ENCODE measurements around the gene NXPH1. TPM values are rescaled to one million over a fixed set of nuclear protein-coding genes. Genes with fewer than 3 reads are reported as not detected.

The NXPH1 gene
- total and polyA plus RNA-seq, 9 of the 15 experiments (the other 6 are each of a cell fraction or from before 2014, with no cell fraction given), result 0.16 TPM; not detected in 8

DNA sequence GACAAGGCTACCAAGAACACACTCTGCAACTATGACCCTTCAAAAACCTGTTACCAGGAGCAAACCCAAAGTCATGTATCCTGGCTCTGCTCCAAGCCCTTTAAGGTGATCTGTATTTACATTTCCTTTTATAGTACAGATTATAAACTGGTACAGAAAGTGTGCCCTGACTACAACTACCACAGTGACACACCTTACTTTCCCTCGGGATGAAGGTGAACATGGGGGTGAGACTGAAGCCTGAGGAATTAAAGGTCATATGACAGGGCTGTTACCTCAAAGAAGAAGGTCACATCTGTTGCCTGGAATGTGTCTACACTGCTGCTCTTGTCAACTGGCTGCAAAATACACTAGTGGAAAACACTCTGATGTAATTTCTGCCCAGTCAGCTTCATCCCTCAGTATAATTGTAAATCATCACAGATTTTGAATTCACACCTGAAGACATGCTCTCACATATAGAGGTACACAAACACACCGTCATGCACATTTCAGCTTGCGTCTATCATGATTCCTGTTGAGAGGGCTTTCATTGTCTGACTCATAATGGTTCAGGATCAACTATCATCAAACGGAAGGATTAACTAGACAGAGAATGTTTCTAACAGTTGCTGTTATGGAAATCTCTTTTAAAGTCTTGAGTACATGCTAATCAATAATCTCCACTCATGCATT is 318.3 kb downstream of the NXPH1 start (continued):
- TF ChIP-seq MIER1 (IDR thresholded peaks at IDR 0.05; ENCODE audit: low read depth), result no peak
- TF ChIP-seq THRB (CRISPR knock-in tag; conservative IDR thresholded peaks at IDR 0.05), result no peak
- no peak for TF ChIP-seq TRIM24 (IDR thresholded peaks at IDR 0.05)
- no peak for TF ChIP-seq CEBPG (CRISPR knock-in tag; IDR thresholded peaks at IDR 0.05)
- TF ChIP-seq CEBPG (tag; conservative IDR thresholded peaks at IDR 0.05 in 1 of 2, IDR thresholded peaks at IDR 0.05 in 1 of 2), result no peak
- no peak for TF ChIP-seq SIRT6 (IDR thresholded peaks at IDR 0.05; ENCODE audit: low read depth, low read length)
- no peak for TF ChIP-seq CBFA2T2 (conservative IDR thresholded peaks at IDR 0.05)
- TF ChIP-seq GATAD2A (IDR thresholded peaks at IDR 0.05), result no peak
- TF ChIP-seq PATZ1 (CRISPR knock-in tag; IDR thresholded peaks at IDR 0.05; ENCODE audit: borderline replicate concordance), result no peak
- TF ChIP-seq BMI1 (IDR thresholded peaks at IDR 0.05; ENCODE audit: low read length), result no peak
- TF ChIP-seq ZNF707 (CRISPR knock-in tag; conservative IDR thresholded peaks at IDR 0.05), result 0 out of 2 replicates have a peak, but pooled peaks have one; percentile 23
- TF ChIP-seq ZBED1 (IDR thresholded peaks at IDR 0.05), result no peak
- no peak for TF ChIP-seq TCF7L2 (IDR thresholded peaks at IDR 0.05; ENCODE audit: low read depth, low read length)
- TF ChIP-seq TEAD1 (CRISPR knock-in tag; IDR thresholded peaks at IDR 0.05), result peak in 1 of 2 experiments; percentile 40; a peak in 1 of 4 replicates
- no peak for TF ChIP-seq CREB1 (IDR thresholded peaks at IDR 0.05)
- no peak for TF ChIP-seq CREB1 (CRISPR knock-in tag; IDR thresholded peaks at IDR 0.05)
- TF ChIP-seq, protein P1, sequence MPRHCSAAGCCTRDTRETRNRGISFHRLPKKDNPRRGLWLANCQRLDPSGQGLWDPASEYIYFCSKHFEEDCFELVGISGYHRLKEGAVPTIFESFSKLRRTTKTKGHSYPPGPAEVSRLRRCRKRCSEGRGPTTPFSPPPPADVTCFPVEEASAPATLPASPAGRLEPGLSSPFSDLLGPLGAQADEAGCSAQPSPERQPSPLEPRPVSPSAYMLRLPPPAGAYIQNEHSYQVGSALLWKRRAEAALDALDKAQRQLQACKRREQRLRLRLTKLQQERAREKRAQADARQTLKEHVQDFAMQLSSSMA (CRISPR knock-in tag; IDR thresholded peaks at IDR 0.05), result no peak
- no peak for TF ChIP-seq CBX8 (IDR thresholded peaks at IDR 0.05; ENCODE audit: borderline replicate concordance, extremely low read depth, low read depth, low read length, poor library complexity, severe bottlenecking)
- no peak for TF ChIP-seq ZSCAN29 (IDR thresholded peaks at IDR 0.05)
- no peak for TF ChIP-seq POLR3A (IDR thresholded peaks at IDR 0.05; ENCODE audit: borderline replicate concordance, extremely low read depth, insufficient read depth, insufficient read length)
- no peak for TF ChIP-seq TRIM28 (IDR thresholded peaks at IDR 0.05)
- no peak for TF ChIP-seq ZNF184 (CRISPR knock-in tag; IDR thresholded peaks at IDR 0.05)
- TF ChIP-seq SMAD1 (IDR thresholded peaks at IDR 0.05; ENCODE audit: low read depth, low read length, partially characterized antibody), result no peak
